HG02973 (cell line): ENCODE results near the gene TDO2.
"Not testable (repeated sequence)": the region's sequence is repeated elsewhere in the genome, so short reads cannot be mapped to it uniquely, and the experiment has no call there.

Source experiments
- ATAC-seq: cut with Tn5 transposase; IDR thresholded peaks from one replicate; pipeline ENCODE4 v1.9.1; 2021; ENCODE audit warnings: moderate library complexity; ENCODE audit not compliant: unreplicated experiment

TDO2 gene

DNA sequence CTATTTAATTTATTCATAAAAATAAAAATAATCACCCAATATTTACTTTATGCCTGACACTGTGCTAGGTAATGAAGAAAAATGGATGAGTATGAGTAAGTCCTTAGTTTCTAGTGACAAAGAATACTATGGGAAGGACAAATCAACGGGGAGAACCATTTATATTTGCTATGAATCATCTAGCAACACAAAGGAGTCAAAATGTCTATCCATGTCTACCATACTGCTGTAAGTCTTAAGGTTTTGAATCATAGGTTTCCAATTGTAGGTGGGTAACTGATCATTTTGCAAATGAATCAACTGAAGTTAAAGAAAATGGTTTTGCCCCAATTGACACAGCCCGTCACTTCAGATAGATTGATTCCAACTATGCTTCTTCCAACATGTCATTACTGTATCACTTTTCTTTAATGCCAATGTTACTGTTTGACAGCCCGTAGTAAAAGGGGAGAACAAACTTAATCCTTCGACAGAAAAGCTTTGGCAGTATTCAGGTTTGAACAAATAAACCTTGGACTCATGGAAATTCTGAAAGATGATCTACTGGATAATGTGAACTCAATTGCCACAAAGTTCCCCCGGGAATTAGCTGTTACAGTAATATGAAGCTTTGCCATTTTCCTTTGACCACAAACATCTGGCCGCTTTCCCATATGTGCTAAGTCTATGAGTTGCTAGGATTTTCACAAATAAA is 3.2 kb downstream of the TDO2 start:
- no peak for ATAC-seq

DNA sequence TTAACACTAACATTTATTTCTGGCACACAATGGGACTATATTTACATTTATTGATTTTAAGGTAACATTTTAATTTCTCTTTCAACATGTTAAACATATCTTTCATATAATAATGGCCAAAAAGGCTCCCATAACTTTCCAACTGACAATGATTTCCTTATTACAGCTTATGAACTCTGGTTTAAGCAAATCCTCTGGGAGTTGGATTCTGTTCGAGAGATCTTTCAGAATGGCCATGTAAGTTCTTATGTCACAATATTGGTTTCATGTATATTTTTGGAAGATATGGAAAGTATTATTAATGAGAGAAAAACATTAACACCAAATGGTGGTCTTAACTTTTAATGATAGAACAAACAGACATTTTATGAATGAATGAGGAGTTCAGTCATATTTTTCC is 4.1 kb downstream of the TDO2 start:
- ATAC-seq = no peak

DNA sequence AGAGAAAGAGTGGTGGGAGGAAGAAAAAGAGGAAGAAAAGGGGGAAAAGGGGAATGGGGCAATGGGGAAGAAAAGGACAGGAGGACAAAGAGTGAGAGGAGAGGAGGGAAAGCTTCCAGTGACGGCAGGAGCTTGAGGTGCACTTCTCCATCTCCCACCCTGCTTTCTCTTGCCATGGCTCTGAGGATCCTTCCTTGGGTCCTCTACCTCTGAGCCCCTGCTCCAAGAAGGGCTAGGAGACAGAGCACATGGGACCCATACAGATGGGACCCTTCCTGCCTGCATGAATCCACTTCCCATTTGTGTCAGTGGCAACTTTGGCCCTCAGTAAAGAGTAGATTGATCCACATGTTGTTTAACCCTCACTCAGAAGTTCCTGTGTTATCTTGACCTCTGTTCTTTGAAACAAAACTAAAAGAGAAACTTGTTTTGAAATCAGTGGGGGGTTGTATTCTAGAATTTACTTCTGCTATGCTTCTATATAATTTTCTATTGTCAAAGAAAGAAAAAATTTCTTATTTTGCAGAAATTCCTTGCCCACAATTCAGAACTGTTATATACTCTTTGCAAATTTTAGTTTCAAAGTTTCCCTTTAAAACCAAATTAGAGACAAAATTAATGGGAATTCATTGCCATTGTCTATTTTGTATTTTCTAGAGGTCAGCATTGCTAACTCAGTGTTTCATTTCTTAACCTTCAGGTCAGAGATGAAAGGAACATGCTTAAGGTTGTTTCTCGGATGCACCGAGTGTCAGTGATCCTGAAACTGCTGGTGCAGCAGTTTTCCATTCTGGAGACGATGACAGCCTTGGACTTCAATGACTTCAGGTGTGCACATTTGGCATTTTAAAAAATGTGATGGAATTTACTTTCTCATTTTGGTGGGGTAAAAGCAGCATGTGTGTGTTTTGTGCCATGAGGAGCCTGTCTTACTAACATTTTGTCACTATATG is 5.0 kb downstream of the TDO2 start:
- ATAC-seq = peak; percentile 74

DNA sequence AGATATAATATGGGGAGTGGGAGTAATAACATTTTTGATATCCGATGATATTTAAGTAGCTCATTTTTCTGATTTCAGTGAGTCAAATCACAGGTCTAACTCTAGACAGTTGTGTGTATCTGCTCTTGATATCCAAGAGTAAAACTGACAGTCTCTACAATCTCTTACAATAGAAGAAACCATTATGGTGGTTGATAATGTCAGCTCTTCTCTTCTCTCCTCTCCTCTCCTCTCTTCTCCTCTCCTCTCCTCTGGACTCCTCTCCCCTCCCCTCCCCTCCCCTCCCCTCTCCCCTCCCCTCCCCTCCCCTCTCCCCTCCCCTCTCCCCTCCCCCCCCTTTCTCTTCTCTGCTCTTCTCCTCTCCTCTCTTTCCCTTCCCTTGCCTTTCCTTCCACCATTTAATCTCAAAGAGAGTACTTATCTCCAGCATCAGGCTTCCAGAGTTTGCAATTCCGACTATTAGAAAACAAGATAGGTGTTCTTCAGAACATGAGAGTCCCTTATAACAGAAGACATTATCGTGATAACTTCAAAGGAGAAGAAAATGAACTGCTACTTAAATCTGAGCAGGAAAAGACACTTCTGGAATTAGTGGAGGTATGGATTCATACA is 6.2 kb downstream of the TDO2 start:
- no peak for ATAC-seq

DNA sequence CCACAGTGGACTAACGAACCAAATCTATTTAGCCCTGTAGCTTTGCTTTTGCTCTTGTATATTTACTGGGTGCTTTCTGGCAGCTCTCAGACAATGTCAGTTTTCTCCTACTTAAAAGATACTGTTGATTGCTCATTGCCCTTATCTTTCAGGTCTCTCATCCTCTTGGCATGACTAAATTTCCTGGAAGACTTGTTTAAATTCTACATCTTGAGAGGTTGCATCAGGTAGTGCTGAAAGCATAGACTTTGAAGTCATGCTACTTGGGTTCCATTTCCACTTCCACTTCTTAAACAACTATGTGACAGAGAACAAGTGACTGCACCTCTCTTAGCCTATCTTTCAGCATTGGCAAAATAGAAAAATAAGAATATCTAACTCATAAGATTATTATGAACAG is 8.4 kb downstream of the TDO2 start:
- no peak for ATAC-seq

DNA sequence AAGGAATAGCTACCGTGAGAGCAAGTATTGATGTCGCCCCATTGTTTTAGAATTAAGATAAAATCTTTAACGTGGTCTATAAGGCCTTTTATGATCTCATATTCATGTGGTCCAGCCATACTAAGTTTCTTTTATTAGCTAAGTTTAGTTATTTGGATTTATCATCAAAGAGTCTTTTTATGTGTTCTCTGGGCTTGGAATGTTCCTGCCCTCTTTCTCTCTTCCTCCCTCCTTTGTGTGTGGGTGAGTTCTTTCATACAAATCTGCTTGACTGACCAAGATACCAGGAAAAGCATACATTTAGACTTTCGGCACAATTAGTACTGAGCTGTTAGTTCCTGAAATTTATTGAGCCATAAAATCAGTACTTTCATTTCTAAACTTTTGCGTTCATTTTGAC is 11.3 kb downstream of the TDO2 start:
- ATAC-seq = no peak

DNA sequence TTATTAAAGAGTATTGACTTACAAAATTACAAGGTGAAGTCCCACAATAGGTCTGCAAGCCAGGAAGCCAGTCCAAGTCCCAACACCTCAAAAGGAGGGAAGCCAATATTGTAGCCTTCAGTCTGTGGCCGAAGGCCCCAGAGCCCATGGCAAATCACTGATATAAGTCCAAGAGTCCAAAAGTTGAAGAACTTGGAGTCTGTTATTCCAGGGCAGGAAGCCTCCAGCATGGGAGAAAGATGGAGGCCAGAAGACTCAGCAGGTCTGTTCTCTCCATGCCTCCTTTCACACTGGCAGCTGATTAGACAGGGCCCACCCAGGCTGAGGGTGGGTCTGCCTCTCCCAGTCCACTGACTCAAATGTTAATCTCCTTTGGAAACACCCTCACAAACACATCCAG is 18.1 kb downstream of the TDO2 start:
- no peak for ATAC-seq

DNA sequence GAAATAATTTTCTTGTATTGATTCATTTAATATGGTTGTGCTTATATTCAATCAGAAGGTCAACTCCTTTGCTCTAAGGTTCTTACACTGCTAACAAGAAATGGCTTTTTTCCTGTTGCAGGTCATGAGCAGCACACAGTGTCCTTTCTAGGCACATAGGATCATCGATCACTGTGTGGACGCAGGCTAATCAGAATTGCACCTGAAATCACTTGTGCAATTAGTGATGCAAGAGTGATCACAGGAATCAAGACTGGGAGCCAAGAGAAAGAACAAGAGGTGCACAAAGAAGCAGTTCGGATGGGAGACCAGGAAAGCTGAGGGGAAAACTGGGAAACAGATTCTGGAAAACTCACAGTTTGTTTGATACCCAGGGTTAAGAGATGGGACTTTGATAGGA is 21.1 kb downstream of the TDO2 start:
- ATAC-seq = no peak

DNA sequence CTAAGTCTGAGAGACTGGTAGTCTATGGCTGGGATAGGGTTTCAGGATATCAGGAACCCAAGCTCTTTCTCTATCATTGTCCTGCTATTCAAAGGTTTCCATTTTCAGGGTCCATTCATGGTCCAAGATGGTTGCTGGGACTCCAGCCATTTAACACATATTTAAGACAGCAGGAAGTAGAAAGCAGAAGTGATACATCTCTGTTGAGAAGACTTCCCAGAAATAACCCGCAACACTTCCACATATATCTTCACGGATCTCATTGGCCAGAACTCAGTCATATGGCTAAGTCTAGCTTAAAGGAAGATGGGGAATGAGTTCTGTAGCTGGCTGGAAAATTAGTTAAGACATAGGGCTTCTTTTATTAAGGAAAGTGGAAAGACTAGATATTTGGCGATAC is 26.3 kb downstream of the TDO2 start:
- no peak for ATAC-seq

DNA sequence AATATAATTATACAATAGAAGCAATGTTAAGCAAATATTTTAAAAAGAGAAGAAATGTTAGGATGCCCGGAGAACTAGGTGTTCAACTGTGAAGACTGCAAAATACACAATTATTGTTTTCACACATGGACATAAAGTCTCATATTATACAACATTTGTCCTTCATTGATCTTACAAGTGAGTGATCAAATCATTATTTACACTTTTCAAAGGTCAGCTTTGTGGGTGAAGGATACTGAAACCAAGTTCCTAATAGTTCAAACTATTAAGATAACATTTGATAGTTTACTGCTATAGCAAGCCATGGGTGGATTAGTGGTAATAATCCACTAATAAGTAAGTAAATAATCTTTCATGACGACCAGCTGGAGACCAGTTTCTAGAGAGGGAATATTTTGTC is 26.8 kb downstream of the TDO2 start:
- ATAC-seq = no peak

DNA sequence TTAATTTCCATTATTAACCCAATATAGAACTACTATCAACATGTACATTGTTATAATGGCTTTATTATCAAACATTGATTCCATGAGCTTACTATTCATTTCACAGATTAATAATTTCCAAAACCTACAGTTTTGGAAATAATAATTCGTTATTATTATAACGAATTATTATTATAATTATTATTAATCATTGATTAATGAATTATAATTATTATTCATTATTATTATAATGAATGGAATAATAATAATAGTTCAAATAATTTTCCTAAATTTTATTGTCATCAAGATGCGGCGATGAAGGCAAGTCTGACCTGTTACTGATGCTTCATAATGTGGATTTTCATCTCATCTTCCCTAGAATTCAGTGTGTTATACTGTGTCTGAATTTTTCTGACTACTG is 28.1 kb downstream of the TDO2 start:
- ATAC-seq = no peak

DNA sequence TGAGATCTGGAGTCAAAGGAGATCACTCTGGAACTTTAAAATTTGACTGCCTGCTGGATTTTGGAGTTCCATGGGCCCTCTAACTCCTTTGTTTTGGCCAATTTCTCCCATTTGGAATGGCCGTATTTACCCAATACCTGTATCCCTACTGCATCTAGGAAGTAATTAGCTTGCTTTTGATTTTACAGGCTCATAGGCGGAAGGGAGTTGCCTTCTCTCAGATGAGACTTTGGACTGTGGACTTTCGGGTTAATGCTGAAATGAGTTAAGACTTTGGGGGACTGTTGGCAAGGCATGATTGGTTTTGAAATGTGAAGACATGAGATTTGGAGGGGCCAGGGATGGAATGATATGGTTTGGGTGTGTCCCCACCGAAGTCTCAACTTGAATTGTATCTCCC is 31.1 kb downstream of the TDO2 start:
- not testable (repeated sequence) for ATAC-seq

DNA sequence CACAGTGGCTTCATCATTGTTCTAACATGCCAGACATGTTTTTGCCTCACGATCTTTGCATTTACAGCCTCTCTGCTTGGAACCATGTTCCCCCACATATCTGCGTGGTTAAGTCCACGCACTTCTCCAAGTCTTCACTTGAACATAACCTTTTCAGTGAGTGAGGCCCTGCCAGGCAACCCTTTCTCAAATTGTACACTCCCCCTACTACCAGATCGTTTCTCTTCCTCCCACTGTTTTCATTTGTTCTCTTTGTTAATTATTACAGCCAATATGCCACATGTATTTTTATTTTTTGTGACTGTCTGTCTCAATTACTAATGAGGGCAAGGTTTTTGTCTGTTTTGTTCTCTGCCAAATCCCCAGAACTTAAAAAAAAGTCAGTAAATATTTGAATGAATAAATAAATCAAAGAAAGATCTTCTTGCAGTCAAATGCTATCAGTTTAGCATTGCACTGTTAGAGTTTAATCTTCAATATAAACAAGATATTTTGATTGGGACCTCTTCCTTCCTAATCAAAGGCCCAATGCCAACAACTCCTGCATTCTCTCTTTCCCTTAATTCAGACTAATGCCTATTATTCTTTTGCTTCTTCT is 32.0 kb downstream of the TDO2 start:
- no peak for ATAC-seq

DNA sequence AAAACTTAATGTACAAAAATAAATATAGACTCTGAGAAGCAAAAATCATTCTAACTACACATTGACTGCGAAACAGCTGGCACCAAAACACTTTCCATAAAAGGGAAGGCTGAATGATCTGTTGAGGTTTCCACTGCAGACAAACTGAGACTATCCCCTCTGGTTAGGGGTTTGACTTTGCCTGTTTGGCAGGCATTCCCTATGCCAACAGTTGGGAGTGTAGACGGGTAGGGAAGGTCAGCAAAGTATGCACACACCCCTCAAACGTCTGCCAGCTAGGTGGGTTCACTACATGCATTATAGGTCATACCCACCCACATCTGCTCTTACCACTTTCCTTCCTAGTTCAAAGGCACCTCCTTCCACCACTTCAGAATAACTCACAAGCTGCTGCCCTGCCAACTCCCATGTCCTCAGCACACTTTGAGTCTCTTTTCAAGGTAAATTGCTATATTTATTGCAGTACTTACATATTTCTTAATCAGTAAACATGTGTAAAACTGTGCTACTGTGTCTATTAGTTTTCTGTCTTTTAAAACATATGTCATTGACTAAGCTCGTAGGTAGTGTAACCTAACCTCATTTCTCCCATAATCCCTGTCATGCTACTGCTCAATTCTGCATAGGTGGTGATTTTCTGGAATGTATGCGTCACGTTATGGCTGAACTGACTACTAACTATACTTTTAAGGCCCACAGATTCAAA is 37.7 kb downstream of the TDO2 start:
- no peak for ATAC-seq

DNA sequence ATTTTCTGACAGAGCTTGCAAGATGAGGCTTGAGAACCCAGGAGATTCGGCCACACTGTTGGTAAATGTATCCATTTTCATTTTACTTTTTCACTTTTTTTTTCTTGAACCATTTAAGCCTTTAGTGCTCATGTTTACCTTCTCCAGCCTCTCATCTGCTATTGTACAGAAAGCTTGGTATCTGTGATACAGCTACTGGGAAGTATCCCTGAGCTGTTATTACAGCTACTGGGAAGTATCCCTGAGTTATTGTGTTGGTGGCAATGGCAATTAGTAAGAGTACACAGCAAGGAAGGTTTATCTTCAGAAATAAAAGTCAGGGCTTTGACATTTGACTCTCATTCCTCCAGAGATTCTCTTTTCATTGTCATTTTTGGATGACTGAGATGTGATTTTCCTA is 38.3 kb downstream of the TDO2 start:
- ATAC-seq = no peak

DNA sequence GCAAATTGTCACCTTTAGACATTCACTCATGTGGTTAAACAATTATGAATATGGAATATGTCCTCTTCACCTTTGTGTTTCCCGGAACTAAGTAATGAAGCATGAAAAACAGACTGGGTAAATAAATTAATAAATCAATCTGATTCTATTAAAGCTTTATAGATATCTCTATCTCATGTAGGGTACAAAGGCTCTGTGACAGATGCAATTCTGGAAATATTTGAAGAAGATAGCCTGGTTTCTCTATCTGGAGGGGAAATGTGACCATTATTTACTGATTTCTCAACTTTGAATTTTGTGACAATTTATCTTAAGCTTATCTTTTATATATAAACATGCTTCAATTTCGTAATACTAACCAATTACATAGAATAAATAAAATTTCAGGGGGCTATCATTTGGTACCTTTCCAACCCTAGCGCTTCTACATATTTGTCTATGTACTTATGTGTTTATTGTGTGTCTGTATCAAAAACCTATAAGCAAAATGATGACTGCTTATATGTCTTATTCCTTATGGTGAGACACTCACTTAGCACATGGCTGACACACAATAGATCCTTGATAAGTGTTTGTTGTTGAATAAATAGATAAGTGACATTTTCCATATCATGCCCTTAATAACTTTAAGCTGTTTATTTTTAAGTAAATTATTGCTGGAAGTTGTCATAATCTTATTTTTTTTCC is 40.3 kb downstream of the TDO2 start:
- ATAC-seq = no peak

DNA sequence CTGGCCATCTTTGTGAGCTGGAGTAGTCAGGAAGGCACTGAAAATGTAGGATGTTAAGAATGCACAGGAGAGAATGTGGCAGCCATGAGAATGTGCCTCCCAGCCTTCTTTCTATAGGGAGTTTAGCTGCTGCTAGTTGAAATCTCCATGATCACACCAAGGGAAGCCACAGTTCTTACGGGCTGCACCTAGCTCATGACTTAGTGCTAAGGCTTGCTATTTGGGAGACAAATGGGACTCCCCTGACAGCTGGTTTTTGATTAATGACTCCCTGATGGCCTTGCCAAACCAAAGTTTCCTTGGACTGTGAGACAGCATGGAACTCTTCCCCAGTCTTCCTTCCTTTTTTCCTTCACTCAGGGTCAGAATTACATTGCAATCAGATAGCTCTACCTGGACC is 41.0 kb downstream of the TDO2 start:
- no peak for ATAC-seq

DNA sequence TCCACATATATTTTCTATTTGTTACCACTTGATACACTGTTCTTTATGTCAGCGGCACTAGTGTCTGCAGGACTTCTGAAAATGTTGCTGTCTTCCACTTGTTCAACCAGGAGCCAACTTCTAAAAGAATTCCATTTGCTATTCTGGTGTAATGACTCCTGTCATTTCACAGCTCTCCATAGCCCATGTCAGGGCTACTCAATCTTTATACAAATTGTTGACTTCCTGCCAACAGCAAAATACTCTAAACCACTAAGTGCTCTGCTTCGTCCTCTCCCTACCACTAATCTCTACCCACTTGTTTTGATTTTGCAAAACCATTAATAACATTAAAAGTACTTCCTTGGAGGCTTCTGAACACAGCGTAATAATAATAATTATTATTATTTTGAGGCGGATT is 43.0 kb downstream of the TDO2 start:
- ATAC-seq = no peak

DNA sequence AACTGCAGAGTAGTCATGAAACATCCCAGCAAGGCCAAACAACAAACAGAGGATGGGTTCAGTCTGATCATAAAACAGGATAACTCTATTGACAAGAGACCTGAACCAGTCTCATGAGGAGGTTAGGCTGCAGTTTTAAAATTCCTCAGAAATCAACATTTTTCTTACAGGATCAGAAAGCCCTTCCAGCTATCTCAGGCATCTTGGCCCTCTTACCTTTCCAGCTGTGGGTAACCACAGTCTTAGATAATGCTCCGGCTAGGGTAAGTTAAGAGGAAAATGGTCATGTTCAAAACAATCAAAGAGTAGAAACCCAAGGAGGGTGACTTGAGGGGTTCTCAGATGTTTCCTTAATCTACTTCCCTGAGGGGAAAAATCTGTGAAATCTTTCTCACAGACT is 45.0 kb downstream of the TDO2 start:
- no peak for ATAC-seq

DNA sequence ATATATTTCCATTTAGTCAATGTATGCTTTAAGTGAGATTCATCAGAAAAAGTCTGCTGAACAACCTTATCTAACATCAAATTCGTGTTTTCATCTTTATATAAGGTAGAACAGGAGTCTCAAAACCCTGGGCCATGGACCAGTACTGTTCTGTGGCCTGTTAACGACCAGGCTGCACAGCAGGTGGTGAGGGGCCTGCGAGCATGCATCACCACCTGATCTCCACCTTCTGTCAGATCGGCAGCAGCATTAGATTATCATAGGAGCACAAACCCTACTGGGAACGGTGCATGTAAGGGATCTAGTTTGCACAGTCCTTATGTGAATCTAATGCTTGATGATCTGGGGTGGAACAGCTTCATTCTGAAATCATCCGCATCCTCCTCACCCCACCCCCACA is 47.0 kb downstream of the TDO2 start:
- no peak for ATAC-seq
